Stomach (tissue), 9 donors: ENCODE results near the gene SNTA1. TPM values are rescaled to one million over a fixed set of nuclear protein-coding genes. Genes with fewer than 3 reads are reported as not detected.
A peak's percentile ranks its signal among the peaks of the same experiment; 100 is the strongest.

Experiments used
- DNase-seq, 2 donors: peaks; one replicate each; pipeline versions ENCODE4 v3.0.0 to v3.0.0-alpha.2; 2013 to 2019
- H3K27ac ChIP-seq, 5 donors: fragments of 200-600 bp in 4 of 5; sonication (generic) in 4 of 5; one replicate each; pipeline ENCODE4 v1.5.1; 2013 to 2019; ENCODE audit warnings: mild to moderate bottlenecking in 1 of 5, moderate library complexity in 1 of 5
- H3K27me3 ChIP-seq, 3 donors: fragments of 200-600 bp; sonication (generic); one replicate each; pipeline ENCODE4 v1.5.1; 2017 to 2019; ENCODE audit warnings: mixed run types in 1 of 3
- H3K36me3 ChIP-seq, 4 donors: fragments of 200-600 bp; sonication (generic); 1 replicate in 3 of 4; 2 replicates in 1 of 4; pipeline ENCODE4 v1.5.1; 2016 to 2019
- H3K4me1 ChIP-seq, 4 donors: fragments of 200-600 bp; sonication (generic); one replicate each; pipeline ENCODE4 v1.5.1; 2016 to 2019
- H3K4me3 ChIP-seq, 4 donors: fragments of 200-600 bp; sonication (generic) in 3 of 4; one replicate each; pipeline ENCODE4 v1.5.1; 2016 to 2019; ENCODE audit warnings: mild to moderate bottlenecking in 1 of 4
- H3K9me3 ChIP-seq, 4 donors: fragments of 200-600 bp; sonication (generic); one replicate each; pipeline ENCODE4 v1.5.1; 2016 to 2019
- CTCF ChIP-seq, 7 experiments: fragments of 450-650 bp in 4 of 7; fragments of 200-600 bp in 3 of 7; sonication (generic) in 3 of 7; IDR thresholded peaks; one replicate each; pipeline ENCODE4 v1.5.1; 2016 to 2019; ENCODE audit warnings: antibody characterized with exemption in 7 of 7, control low read depth in 2 of 7, mild to moderate bottlenecking in 1 of 7
- EP300 ChIP-seq: sonication (generic); formaldehyde crosslinking; IDR thresholded peaks from one replicate; pipeline ENCODE4 v1.6.1; 2017; ENCODE audit warnings: antibody characterized with exemption
- POLR2A ChIP-seq, 4 donors: fragments of 450-650 bp; IDR thresholded peaks; one replicate each; pipeline ENCODE4 v1.6.1; 2016; ENCODE audit warnings: antibody characterized with exemption in 4 of 4, control low read depth in 2 of 4, mild to moderate bottlenecking in 1 of 4, moderate library complexity in 1 of 4
- POLR2AphosphoS5 ChIP-seq, 3 donors: sonication (generic); formaldehyde crosslinking; IDR thresholded peaks; one replicate each; pipeline ENCODE4 v1.6.1; 2016; ENCODE audit warnings: antibody characterized with exemption in 3 of 3
- WGBS, 5 donors: extraction: QIAGEN DNeasy Blood & Tissue Kit in 3 of 5; methylation state at CpG; one replicate each; pipeline versions ENCODE4 v1.1.5 to v1.1.7; 2013 to 2018; 5-methylcytosine and 5-hydroxymethylcytosine counted together
- intact Hi-C: fragments of 100-400 bp; cut with DNase I; formaldehyde crosslinking; loops from one replicate; pipeline ENCODE4 v1.15.1; 2023; ENCODE audit warnings: low total_unique reads
- polyA plus RNA-seq, 3 donors: library from polyadenylated mRNA; stranded (reverse); fragments of 200-250 nt; gene quantifications; one replicate each; pipeline ENCODE4 v1.2.3, GENCODE V29; 2013
- total RNA-seq, 5 donors: library from RNA; depleted of rRNA; stranded (reverse); fragments of >200 nt; gene quantifications; one replicate each; pipeline versions ENCODE4 v1.1.0 to v1.2.3, GENCODE V29; 2014 to 2016
- donor health status: healthy with polysubstance abuse.
- donor health status: Bipolar disorder and iron deficiency.
- donor health status: healthy.

SNTA1 gene
- total and polyA plus RNA-seq, 8 donors, result 8.8 to 40.8 (median 22.6) TPM

GRCh38 chr20:33373735-33374605, 69.6 kb downstream of the SNTA1 start:
- peak in 1 of 2 donors; percentile 58 for DNase-seq
- H3K27ac ChIP-seq, result peak overlapping the region in 4 of 5 donors; percentile 43 to 54 (median 49)
- no peaks in the 10 kb centered on the region for H3K27me3 ChIP-seq
- H3K4me1 ChIP-seq, result peaks cover 8 to 37% (median 21%) of the 10 kb centered on the region in 4 donors
- WGBS, 5 donors, result 55 to 72% (median 65%) methylated on average over 4 of the region's 4 CpGs
- peaks cover 19 to 98% (median 83%) of the 10 kb centered on the region in 4 donors for H3K36me3 ChIP-seq
- H3K9me3 ChIP-seq, result no peaks in the 10 kb centered on the region
- no peak overlapping the region for H3K4me3 ChIP-seq
- TF ChIP-seq POLR2AphosphoS5 (IDR thresholded peaks at IDR 0.05), result peak in 1 of 3 donors; percentile 81
- no peak for TF ChIP-seq CTCF (IDR thresholded peaks at IDR 0.05)
- intact Hi-C loops, result no loop called here

- peaks cover 8 to 37% (median 21%) of the 10 kb centered on the region in 4 donors for H3K4me1 ChIP-seq
- no peaks in the 10 kb centered on the region for H3K9me3 ChIP-seq
- intact Hi-C loops, result no loop called here
- TF ChIP-seq EP300, result no peak
- TF ChIP-seq CTCF (IDR thresholded peaks at IDR 0.05), result no peak
- TF ChIP-seq POLR2A (IDR thresholded peaks at IDR 0.05), result no peak
- TF ChIP-seq POLR2AphosphoS5 (IDR thresholded peaks at IDR 0.05), result no peak
- peak overlapping the region in 4 of 5 donors; percentile 7 to 53 (median 36) for H3K27ac ChIP-seq
- WGBS, 5 donors, result 76 to 94% (median 90%) methylated on average over 4 of the region's 4 CpGs
- H3K4me3 ChIP-seq, result no peak overlapping the region
- DNase-seq, result peak in 1 of 2 donors; percentile 5
- peaks cover 15 to 98% (median 83%) of the 10 kb centered on the region in 4 donors for H3K36me3 ChIP-seq
- H3K27me3 ChIP-seq, result no peaks in the 10 kb centered on the region
Measured at GRCh38 chr20:33372993-33373441, 70.5 kb downstream of the SNTA1 start.

- Histone ChIP-seq H3K36me3 (peaks cover 23 to 98% (median 88%) of the 10 kb centered on the region in 4 donors), H3K4me3 (no peak overlapping the region), H3K27me3 (no peaks in the 10 kb centered on the region), H3K27ac (peak overlapping the region in 3 of 5 donors; percentile 17 to 69 (median 47)), H3K9me3 (no peaks in the 10 kb centered on the region), H3K4me1 (peaks cover 8 to 37% (median 21%) of the 10 kb centered on the region in 4 donors)
- 78 to 94% (median 89%) methylated on average over 8 of the region's 8 CpGs for WGBS, 5 donors
- intact Hi-C loops, result no loop called here
- TF ChIP-seq CTCF (IDR thresholded peaks at IDR 0.05) (no peak), POLR2AphosphoS5 (IDR thresholded peaks at IDR 0.05) (no peak), POLR2A (IDR thresholded peaks at IDR 0.05) (no peak), EP300 (no peak)
- DNase-seq, result peak; percentile 29 to 33
Measured at GRCh38 chr20:33370291-33370690, 73.3 kb downstream of the SNTA1 start.

- 71 to 85% (median 80%) methylated on average over 1 of the region's 1 CpG for WGBS, 5 donors
- Histone ChIP-seq H3K4me1 (peaks cover 0 to 12% (median 3%) of the 10 kb centered on the region in 4 donors), H3K27me3 (no peaks in the 10 kb centered on the region), H3K36me3 (peaks cover 49 to 100% (median 100%) of the 10 kb centered on the region in 4 donors), H3K4me3 (no peak overlapping the region), H3K27ac (no peak overlapping the region), H3K9me3 (no peaks in the 10 kb centered on the region)
- no peak for DNase-seq
- TF ChIP-seq POLR2A (IDR thresholded peaks at IDR 0.05) (no peak), CTCF (IDR thresholded peaks at IDR 0.05) (no peak), EP300 (no peak), POLR2AphosphoS5 (IDR thresholded peaks at IDR 0.05) (no peak)
- intact Hi-C loops, result no loop called here
Measured at GRCh38 chr20:33362898-33363297, 80.7 kb downstream of the SNTA1 start.
